Right hindlimb (tissue), 1 donor: Measurements from ENCODE around the gene DRAM1.
"Not testable (repeated sequence)": the region's sequence is repeated elsewhere in the genome, so short reads cannot be mapped to it uniquely, and the experiment has no call there.

Source experiments
- DNase-seq: peaks from one replicate; pipeline ENCODE4 v3.0.0-alpha.2; 2018

DRAM1 gene

DNA sequence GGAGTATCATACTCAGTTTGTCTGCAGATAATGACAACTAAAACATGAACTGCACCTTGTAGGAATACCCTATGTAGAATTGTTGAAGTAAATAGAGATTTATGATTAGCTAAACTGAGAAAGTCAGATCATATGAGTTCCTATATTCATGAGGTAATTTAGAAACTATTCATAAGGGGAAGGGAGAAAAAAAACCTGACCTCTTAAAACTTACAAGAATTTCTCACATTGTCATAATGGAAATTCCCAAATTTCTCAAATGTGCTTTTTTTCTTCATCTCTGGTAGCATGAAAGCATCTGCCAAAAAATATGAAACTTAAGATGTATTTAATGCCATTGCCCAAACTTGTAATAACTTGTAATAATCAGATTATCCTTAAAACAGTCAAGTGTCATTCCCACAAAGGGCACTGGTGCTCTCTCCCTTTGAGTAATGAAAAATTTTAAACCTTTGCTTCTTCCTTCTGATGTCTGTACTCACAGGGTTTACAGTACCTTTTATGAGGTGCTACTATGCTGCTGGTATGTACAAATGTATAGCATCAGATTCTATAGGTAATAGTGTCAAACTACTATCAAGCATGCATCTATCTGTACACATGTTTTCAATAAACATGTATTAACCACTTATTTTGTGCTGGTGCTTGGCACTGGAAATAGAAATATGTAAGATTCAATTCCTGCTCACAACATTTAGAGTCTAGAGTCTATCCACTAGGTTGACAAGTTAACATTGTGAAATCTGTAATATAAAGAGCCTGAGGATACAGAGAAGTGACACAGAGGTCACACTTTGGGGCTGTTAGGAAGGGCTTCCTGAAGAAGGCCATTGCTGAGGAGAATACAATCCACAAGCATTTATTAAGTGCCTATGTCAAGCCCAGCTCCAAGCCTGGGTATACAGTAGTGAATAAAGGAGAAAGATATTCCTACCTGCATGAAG, 17.4 kb upstream of the DRAM1 start:
- no peak for DNase-seq

DNA sequence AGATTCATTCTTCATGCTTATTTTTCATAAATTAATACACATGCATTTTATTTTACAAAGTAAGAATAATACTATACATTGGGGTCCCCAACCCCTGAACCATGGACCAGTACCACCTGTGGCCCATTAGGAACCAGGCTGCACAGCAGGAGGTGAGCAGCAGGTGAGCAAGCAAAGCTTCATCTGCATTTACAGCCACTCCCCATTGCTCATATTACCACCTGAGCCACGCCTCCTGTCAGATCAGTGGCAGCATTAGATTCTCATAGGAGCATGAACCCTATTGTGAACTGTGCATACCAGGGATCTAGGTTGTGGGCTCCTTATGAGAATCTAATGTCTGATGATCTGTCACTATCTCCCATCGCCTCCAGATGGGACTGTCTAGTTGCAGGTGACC, 15.7 kb upstream of the DRAM1 start:
- DNase-seq = not testable (repeated sequence)

DNA sequence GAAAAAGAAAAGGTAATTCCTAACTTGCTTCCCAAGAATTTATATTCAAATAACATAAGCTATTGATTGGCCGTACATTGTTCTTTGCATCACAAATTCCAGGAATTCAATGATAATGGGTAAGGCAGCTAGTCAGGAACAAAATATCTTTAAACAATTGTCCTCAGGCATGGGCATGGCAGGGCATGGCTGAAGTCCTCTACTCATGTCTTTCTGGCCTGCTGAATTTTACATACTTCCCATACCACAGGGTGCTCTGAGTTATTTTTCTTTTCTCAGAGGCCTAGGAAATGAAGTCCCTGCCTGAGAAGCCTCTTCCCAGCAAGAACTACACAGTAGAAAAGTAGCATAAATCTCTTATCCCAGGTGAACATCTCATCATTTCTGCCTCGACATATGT, 15.1 kb upstream of the DRAM1 start:
- DNase-seq = no peak

GRCh38 chr12:101863981-101864380, 13.4 kb upstream of the DRAM1 start:
- DNase-seq = no peak

GRCh38 chr12:101866615-101867373, 10.6 kb upstream of the DRAM1 start:
- no peak for DNase-seq

DNA sequence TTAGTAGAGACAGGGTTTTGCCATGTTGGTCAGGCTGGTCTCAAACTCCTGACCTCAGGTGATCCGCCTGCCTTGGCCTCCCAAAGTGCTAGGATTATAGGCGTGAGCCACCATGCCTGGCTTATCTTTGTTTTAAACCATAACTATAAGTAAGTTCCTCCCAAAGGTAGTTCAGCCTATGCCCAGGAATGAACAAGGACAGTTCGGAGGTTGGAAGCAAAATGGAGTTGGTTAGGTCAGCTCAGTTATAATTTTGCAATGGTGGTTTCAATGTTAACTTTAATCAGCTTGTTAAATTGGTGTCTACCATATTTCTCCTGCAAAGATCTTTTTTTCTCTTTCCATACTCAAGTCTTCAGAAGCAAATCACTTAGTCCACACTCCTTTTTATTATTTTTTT, 9.8 kb upstream of the DRAM1 start:
- not testable (repeated sequence) for DNase-seq

- no peak for DNase-seq
Observed at GRCh38 chr12:101870925-101871324, 6.5 kb upstream of the DRAM1 start.

DNA sequence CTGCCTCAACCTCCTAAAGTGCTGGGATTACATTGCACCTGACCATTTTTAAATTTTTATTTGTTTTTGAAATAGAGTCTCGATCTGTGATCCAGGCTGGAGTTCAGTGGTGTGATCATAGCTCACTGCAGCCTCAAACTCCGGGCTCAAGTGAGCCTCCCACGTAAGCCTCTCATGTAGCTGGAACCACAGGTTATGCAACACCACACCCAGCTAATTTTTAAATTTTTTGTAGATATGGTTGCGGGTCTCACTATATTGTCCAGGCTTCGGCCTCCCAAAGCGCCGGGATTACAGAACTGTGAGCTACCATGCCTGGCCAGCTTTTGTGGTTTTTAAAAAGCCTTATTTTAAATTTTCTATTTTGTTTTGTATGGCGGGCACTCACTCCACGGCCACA, 2.2 kb upstream of the DRAM1 start:
- no peak for DNase-seq

DNA sequence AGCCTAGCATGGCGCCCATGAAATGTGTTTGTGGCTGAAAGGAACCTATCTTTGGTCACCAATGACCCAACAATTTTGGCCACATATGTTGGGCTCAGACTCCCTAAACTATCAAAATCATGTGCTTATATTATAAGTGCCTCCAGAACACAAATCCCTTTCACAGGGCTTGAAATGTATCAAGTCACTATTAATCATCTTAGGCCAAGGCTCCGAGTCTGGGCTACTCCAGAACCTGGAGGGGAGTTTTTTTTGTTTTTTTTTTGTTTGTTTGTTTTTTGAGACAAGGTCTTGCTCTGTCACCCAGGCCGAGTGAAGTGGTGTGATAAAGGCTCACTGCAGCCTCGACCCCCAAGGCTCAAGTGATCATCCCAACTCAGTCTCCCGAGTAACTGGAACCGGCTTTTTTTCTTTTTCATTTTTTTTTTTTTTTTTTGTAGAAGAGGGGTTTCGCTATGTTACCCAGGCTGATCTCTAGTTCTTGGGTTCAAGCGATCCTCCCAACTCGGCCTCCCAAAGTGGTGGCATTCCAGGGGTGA, 989 bp upstream of the DRAM1 start:
- DNase-seq = no peak

GRCh38 chr12:101877806-101878242, 444 bp downstream of the DRAM1 start:
- DNase-seq = no peak

DNA sequence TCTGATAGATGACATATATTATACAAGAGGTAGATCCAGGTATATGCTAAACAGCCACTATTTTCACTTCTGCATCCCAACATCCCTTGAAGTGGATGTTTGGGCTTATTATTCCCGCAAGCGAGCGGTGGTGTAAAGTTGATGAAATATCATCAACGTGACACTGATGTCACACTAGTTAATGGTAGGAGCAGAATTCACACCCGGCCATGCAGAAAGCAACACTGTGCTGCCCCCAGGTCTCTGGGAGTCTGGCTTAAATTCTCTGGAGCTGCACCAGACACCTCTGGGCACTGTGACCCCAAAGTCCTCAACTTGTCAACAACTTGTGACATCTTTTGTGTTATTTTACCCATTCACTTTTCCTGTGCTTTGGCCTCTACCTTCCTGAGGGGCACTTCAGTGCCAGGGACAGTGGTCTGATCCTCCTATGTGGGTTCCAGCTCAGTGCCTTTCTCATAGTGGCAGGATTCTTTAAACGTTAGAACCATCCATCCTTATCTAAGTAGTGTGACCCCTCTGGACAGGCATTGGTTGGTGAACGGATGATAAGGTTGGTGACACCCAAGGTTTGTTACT, 952 bp downstream of the DRAM1 start:
- no peak for DNase-seq

DNA sequence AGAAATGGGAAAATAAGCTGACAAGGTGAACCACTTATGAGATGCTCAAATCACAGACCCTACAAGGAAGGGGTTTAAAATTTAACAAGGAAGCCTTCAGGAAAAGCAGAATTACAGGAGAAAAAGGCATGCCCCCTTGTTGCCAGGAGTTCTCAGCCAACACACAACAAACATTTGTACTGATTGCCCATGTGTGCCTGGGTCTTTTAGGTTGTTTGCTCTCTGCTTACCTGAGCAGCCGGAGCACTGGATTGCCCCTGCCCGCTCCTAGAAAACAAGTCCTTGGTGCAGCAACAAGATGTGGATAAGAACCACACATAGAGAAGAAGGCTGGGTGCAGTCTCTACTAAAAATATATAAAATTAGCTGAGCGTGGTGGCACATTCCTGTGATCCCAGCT, 3.4 kb downstream of the DRAM1 start:
- DNase-seq = no peak

GRCh38 chr12:101881228-101881627, 3.8 kb downstream of the DRAM1 start:
- DNase-seq = no peak

- DNase-seq = no peak
Observed at GRCh38 chr12:101884174-101884573, 6.8 kb downstream of the DRAM1 start.

DNA sequence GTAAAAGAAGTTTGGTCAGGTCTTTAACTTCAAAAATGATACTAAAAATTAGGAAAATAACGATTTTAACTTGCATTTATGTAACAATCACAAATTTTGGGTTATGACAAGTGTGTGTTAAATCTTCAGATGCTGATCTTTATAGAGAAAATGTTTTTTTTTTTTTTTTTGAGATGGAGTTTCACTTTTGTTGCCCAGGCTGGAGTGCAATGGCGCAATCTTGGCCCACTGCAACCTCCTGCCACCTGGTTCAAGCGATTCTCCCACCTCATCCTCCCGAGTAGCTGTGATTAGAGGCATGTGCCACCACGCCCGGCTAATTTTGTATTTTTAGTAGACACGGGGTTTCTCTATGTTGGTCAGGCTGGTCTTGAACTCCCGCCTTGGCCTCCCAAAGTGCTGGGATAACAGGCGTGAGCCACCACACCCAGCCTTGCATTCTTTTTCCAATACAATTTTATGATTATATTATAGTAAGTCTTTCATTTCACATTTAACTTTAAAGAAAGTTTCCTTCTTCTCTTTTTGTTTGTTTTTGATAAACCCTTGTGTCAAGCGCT, 7.5 kb downstream of the DRAM1 start:
- not testable (repeated sequence) for DNase-seq

DNA sequence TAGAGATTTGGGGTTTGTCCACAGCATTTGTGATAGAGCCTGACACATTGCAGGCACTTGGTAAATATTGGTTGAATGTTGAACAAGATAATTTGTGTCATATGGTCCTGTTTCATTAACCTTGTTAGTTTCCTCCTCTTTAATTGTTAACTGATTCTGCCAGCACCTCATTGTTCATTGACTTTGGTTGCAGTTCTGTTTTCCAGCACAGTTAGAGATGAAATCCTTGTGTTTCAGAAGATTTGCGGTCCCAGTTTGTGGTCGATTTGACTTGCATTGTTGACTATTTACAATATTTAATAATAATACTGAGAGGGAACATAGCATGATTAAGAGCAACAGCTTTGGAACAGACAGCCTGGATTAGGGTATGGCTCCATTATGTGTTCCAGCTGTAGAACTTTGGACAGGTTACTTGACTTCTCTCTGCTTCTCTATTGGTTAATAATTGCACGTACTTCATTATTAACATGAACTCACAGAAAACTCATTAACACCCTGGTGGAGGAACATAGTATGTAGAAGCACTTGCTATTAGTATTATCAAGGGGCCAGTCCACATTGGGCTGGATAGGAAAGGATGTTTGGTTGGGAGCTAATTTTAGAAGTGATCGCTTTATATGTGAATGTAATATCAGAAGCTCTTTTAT, 8.7 kb downstream of the DRAM1 start:
- DNase-seq = no peak

- DNase-seq = no peak
Observed at GRCh38 chr12:101889211-101889752, 11.9 kb downstream of the DRAM1 start.

GRCh38 chr12:101891462-101891971, 14.1 kb downstream of the DRAM1 start:
- peak; percentile 33 for DNase-seq

DNA sequence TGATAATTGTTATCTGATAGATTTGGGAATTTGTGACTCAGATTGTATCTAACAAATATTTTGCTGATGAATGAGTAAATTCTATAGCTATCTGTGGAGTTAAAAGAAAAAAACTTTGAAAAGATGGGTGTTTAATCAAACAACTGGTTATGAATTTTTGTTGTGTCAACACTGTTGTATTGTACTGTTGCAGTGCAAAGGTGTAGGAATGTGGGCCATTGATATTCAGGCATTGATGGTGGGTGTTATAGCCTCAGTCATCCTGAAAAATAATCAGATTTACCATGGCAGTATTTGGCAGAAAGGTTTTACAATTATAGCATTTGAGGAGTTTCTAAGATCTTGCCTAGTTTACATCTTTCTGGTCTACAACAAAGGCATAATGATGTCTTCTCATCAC, 15.4 kb downstream of the DRAM1 start:
- no peak for DNase-seq

DNA sequence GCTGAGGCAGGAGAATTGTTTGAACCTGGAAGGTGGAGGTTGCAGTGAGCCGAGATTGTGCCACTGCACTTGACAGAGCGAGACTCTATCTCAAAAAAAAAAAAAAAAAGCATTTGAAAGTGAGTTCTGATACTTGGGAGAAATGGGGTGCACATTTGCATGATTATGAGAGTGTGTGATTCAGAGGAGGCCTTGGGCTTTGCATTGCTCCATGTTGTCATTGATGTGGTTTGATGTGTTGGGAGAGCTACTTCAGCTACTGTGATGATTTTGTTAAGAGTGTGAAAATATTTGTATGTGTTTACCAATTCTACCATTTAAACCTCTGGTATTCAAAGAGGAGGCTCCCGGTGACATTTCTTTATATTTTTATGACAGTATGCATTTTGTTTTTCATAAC, 24.4 kb downstream of the DRAM1 start:
- no peak for DNase-seq

DNA sequence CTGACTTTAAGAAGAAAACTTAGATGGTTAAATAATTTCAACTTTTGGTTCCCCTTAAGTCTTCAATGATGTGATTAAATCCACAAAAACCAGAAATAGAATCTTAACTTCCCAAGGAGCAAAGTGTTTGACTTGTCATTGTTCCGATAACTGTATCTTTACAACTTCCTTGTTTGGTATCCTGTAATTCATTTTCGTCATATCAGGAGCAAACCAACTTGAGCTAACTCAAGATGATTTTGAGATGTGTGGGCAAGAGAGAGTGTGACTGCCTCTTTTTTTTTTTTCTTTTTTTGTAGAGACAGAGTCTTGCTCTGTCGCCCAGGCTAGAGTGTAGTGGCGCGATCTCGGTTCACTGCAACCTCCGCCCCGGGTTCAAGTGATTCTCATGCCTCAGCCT, 25.3 kb downstream of the DRAM1 start:
- DNase-seq = no peak

DNA sequence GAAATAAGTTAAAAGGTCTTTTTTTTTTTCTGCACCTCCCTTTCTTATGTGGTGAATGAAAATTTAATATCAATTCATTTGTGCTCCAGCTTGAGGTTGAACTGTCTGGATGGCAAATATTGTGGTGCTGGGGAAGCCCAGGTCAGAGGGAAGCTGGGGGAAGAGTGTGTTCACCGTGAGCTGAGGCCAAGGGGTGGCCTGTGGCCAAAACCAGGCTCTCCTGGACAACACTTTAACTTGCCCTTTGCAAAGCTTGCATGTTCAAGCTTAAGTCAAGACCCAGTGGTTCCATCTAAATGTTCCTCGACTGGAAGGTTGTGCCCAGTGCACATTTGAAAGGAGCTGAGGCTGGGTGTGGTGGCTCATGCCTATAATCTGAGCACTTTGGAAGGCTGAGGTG, 28.8 kb downstream of the DRAM1 start:
- DNase-seq = no peak
